Measurements from ENCODE around the gene CDK13.

DNA sequence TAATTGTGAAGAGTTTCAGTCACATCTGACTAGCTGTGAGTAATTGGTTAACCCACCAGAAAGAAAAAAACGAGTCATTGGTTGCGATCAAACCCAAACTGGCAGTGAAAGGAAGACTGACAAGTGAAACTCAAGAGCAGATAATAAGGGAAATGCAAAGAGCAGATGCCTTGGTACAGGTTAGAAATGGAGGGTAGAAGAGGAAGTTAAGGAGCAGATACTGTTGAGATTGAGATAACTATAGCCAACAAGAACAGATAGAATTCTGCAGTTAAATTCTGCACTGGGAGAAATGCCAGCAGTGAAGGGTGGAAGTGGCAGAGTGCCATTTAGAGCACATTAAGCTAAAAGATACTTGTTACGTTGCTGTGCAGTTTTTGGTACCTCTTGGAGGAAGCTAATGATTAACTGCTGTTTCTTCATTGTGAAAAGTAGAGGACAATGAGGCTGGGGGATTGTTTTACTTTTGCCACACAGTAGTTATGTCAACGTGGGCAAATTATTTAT is 65.8 kb downstream of the CDK13 start:
- TF ChIP-seq POLR2A (IDR thresholded peaks at IDR 0.05) = no peak
- TF ChIP-seq, protein P1, sequence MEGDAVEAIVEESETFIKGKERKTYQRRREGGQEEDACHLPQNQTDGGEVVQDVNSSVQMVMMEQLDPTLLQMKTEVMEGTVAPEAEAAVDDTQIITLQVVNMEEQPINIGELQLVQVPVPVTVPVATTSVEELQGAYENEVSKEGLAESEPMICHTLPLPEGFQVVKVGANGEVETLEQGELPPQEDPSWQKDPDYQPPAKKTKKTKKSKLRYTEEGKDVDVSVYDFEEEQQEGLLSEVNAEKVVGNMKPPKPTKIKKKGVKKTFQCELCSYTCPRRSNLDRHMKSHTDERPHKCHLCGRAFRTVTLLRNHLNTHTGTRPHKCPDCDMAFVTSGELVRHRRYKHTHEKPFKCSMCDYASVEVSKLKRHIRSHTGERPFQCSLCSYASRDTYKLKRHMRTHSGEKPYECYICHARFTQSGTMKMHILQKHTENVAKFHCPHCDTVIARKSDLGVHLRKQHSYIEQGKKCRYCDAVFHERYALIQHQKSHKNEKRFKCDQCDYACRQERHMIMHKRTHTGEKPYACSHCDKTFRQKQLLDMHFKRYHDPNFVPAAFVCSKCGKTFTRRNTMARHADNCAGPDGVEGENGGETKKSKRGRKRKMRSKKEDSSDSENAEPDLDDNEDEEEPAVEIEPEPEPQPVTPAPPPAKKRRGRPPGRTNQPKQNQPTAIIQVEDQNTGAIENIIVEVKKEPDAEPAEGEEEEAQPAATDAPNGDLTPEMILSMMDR (IDR thresholded peaks at IDR 0.05) = no peak
